ENCODE data around the gene TMA16.

GRCh38 chr4:163473576-163473975 lies 20.9 kb upstream of the TMA16 start, which contains the start of gene TKTL2:
- TF ChIP-seq CTCF (conservative IDR thresholded peaks at IDR 0.05 in 1 of 2, IDR thresholded peaks at IDR 0.05 in 1 of 2; ENCODE audit: low read depth in 1 of 2, low read length in 2 of 2) = no peak
- no peak for TF ChIP-seq EZH2 (IDR thresholded peaks at IDR 0.05; ENCODE audit: low read length, missing control alignments)
